PFSK-1 (cell line): ENCODE measurements around the gene NDRG4.

Experiments used
- FOXP2 ChIP-seq: optimal IDR thresholded peaks from 2 replicates; pipeline ENCODE3; 2011; ENCODE audit warnings: borderline replicate concordance, control low read depth, inconsistent platforms; ENCODE audit not compliant: insufficient read depth; ENCODE audit errors: extremely low read length, extremely low read depth
- POLR2AphosphoS5 ChIP-seq: IDR thresholded peaks from 2 replicates; pipeline ENCODE4 v1.6.1; 2012; ENCODE audit warnings: low read depth, mild to moderate bottlenecking, control low read depth, low read length, moderate library complexity
- SIN3A ChIP-seq: IDR thresholded peaks from 2 replicates; pipeline ENCODE4 v1.6.1; 2012; ENCODE audit warnings: mild to moderate bottlenecking, low read length, moderate library complexity, borderline replicate concordance; ENCODE audit not compliant: insufficient read depth
- TAF1 ChIP-seq: IDR thresholded peaks from 2 replicates; pipeline ENCODE4 v1.6.1; 2012; ENCODE audit warnings: low read length, control low read depth, borderline replicate concordance; ENCODE audit not compliant: insufficient read depth
- TF ChIP-seq, protein P1 (sequence below), 2 experiments: IDR thresholded peaks; 2 replicates each; pipeline versions ENCODE4 v1.6.1 to v1.8.0; 2011 to 2012; ENCODE audit warnings: low read depth in 2 of 2, low read length in 2 of 2, control low read depth in 1 of 2, inconsistent platforms in 1 of 2, mild to moderate bottlenecking in 1 of 2, moderate library complexity in 1 of 2; ENCODE audit not compliant: insufficient read depth in 1 of 2

The NDRG4 gene

DNA sequence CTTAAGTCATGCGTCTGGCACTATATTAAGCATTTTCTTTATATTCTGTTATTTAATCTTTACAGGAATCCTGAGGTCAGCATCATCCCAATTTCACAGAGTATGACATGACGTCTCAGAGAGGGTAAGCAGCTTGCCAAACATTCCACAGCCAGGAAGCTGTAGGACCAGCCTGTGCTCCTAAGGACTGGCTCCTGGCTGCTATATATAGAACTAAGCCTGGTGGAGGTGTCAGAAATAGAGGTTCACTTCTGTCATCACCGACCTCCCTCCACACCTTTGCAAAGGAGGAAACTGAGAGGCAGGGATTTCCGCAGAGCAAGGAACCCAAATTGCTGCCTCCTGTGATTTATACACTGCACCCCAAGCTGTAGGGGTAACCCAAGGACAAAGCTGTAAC, 37.9 kb upstream of the NDRG4 start:
- no peak for TF ChIP-seq POLR2AphosphoS5
- no peak for TF ChIP-seq SIN3A
- TF ChIP-seq FOXP2, result no peak
- TF ChIP-seq, protein P1, sequence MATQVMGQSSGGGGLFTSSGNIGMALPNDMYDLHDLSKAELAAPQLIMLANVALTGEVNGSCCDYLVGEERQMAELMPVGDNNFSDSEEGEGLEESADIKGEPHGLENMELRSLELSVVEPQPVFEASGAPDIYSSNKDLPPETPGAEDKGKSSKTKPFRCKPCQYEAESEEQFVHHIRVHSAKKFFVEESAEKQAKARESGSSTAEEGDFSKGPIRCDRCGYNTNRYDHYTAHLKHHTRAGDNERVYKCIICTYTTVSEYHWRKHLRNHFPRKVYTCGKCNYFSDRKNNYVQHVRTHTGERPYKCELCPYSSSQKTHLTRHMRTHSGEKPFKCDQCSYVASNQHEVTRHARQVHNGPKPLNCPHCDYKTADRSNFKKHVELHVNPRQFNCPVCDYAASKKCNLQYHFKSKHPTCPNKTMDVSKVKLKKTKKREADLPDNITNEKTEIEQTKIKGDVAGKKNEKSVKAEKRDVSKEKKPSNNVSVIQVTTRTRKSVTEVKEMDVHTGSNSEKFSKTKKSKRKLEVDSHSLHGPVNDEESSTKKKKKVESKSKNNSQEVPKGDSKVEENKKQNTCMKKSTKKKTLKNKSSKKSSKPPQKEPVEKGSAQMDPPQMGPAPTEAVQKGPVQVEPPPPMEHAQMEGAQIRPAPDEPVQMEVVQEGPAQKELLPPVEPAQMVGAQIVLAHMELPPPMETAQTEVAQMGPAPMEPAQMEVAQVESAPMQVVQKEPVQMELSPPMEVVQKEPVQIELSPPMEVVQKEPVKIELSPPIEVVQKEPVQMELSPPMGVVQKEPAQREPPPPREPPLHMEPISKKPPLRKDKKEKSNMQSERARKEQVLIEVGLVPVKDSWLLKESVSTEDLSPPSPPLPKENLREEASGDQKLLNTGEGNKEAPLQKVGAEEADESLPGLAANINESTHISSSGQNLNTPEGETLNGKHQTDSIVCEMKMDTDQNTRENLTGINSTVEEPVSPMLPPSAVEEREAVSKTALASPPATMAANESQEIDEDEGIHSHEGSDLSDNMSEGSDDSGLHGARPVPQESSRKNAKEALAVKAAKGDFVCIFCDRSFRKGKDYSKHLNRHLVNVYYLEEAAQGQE (IDR thresholded peaks at IDR 0.05; ENCODE audit: insufficient read depth in 1 of 2, low read depth in 2 of 2, low read length in 2 of 2), result no peak
- TF ChIP-seq TAF1, result no peak

DNA sequence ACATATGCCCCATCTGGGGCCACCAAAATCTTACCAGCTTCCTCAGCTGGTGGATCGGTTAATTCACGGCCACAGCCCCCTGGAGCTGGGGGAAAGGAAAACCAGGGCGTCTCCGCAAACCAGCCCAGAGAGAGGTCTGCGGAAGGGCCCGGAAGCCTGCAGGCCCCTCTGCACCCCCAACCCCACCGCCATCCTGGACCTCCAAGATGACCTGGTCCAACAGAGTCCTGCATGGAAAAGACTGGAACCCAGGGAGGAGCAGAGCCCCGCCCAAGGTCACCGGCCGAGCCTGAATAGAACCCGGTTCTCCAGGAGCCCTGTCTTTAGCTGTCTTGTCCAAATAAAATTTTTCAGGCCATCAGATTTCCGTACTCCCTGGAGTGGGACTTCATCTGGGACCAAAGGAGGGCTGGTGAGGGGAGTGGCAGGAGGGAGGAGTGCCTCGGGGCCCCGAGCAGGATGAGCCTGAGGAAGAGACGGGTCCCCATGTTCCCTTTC, 37.4 kb upstream of the NDRG4 start:
- TF ChIP-seq, protein P1 (IDR thresholded peaks at IDR 0.05; ENCODE audit: insufficient read depth in 1 of 2, low read depth in 2 of 2, low read length in 2 of 2), result no peak
- no peak for TF ChIP-seq POLR2AphosphoS5
- no peak for TF ChIP-seq FOXP2
- TF ChIP-seq SIN3A, result no peak
- TF ChIP-seq TAF1, result no peak

DNA sequence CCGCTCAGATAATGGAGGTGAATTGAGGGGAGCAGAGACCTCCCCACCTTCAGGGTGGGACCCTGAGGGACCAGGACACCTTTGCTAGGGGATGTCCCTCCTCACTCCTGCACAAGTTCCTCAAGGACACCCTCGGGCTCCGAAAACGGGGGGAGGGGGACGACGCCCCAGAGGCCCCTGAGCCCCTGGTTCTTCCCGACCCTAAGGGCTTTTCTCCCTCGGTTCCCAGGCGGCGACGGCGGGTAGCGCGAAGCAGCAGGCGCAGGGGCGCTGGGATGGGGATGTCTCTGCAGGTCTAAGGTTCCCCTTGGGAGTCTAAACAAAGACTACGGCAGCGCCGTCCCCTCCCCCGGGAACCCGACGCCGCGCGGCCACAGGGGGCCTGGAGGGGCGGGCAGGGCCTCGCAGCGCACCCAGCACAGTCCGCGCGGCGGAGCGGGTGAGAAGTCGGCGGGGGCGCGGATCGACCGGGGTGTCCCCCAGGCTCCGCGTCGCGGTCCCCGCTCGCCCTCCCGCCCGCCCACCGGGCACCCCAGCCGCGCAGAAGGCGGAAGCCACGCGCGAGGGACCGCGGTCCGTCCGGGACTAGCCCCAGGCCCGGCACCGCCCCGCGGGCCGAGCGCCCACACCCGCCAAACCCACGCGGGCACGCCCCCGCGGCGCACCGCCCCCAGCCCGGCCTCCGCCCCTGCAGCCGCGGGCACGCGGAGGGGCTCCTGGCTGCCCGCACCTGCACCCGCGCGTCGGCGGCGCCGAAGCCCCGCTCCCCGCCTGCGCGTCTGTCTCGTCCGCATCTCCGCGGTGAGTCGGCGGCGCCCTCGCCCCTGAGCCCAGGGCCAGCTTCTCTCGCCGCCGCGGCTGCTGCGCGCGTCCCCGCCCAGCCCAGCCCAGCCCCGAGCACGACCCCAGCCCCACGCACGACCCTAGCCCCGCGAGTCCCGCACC, 36.7 kb upstream of the NDRG4 start:
- TF ChIP-seq SIN3A (no peak), TAF1 (no peak), FOXP2 (no peak), POLR2AphosphoS5 (no peak)
- TF ChIP-seq, protein P1 (IDR thresholded peaks at IDR 0.05; ENCODE audit: insufficient read depth in 1 of 2, low read depth in 2 of 2, low read length in 2 of 2), result no peak

DNA sequence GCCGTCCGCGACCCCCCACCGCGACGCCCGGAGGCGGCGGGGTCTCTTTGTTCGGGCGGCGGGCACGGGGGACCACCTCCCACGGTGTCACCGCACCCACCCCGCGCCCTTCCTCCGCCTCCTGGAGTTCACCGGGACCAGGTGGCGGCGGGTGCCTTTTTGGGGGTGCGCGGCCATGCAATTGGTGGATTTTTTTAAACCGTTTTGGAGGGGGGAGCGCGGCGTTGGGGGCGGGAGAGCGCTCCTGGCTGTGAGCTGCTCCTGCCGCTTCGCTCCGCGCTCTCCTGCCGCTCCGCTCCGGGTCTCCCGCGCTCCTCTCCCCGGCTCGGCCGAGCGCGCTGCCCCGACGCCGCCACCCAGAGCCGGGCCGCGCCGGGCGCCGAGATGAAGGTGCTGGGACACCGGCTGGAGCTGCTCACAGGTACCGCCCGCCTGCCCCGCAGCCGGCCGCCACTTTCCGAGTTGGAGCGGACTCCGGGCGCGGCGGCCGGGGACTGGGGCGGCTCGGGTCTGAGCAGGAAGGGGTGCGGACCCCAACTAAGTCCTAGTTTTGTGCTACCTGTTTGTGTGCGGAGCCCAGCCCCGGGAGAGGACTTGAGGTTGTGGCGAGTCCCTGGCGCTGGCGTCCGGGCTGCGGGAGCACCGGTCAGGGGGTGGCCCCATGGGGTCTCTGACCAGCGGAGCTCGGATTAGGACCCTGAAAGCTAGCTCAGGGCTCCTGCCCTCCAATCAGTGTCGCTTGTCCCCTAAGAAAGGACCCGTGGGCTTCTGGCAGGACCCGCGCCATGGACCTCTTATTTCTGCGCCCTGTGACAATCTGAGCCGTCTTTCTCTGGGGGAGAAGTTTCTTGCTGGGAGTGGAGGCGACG, 35.7 kb upstream of the NDRG4 start:
- TF ChIP-seq POLR2AphosphoS5, result no peak
- TF ChIP-seq, protein P1 (IDR thresholded peaks at IDR 0.05; ENCODE audit: insufficient read depth in 1 of 2, low read depth in 2 of 2, low read length in 2 of 2), result no peak
- TF ChIP-seq TAF1, result no peak
- TF ChIP-seq SIN3A, result no peak
- no peak for TF ChIP-seq FOXP2
